Psoas muscle (tissue), 8 donors: ENCODE measurements around the gene TAF5L. TPM values are rescaled to one million over a fixed set of nuclear protein-coding genes. Genes with fewer than 3 reads are reported as not detected.

Experiments used
- ATAC-seq, 4 donors: fragments of 200-7000 bp; cut with Tn5 transposase; one replicate each; pipeline ENCODE4 v1.9.1; 2020; ENCODE audit warnings: moderate library complexity in 3 of 4, mild to moderate bottlenecking in 2 of 4
- DNase-seq, 2 donors: peaks; one replicate each; pipeline ENCODE4 v3.0.0-alpha.2; 2020
- H3K27ac ChIP-seq: fragments of 200-600 bp; one replicate; pipeline ENCODE4 v1.8.0; 2022
- H3K27me3 ChIP-seq, 3 donors: fragments of 200-600 bp in 1 of 3; one replicate each; pipeline versions ENCODE4 v1.6.1 to v1.8.0; 2013 to 2022; ENCODE audit warnings: low read length in 2 of 3, mild to moderate bottlenecking in 2 of 3, moderate library complexity in 1 of 3; ENCODE audit not compliant: insufficient read depth in 3 of 3
- H3K36me3 ChIP-seq, 2 donors: fragments of 200-600 bp in 1 of 2; one replicate each; pipeline versions ENCODE4 v1.6.1 to v1.8.0; 2013 to 2022; ENCODE audit warnings: low read depth in 1 of 2, mild to moderate bottlenecking in 1 of 2, moderate library complexity in 1 of 2; ENCODE audit not compliant: insufficient read depth in 1 of 2
- H3K4me1 ChIP-seq: fragments of 200-600 bp; one replicate; pipeline ENCODE4 v1.8.0; 2022
- H3K4me3 ChIP-seq: fragments of 200-600 bp; one replicate; pipeline ENCODE4 v1.8.0; 2022; ENCODE audit warnings: mild to moderate bottlenecking
- H3K9me3 ChIP-seq: fragments of 200-600 bp; one replicate; pipeline ENCODE4 v1.8.0; 2022
- CTCF ChIP-seq: fragments of 200-600 bp; IDR thresholded peaks from one replicate; pipeline ENCODE4 v1.8.0; 2022; ENCODE audit warnings: antibody characterized with exemption
- WGBS, 3 donors: extraction: QIAGEN DNeasy Blood & Tissue Kit; methylation state at CpG; one replicate each; pipeline versions ENCODE4 v1.1.6 to v1.1.7; 2013; 5-methylcytosine and 5-hydroxymethylcytosine counted together
- intact Hi-C, 2 donors: fragments of 100-400 bp; cut with DNase I; formaldehyde crosslinking; loops; one replicate each; pipeline versions ENCODE4 v1.11.0 to v1.14.2; 2022
- long read RNA-seq, 2 donors: library from polyadenylated mRNA; unstranded; transcript quantifications; one replicate each; pipeline ENCODE4 v2.0.0, GENCODE V29; 2021
- polyA plus RNA-seq, 3 donors: library from polyadenylated mRNA; stranded (reverse); fragments of 200-250 nt; gene quantifications; one replicate each; pipeline ENCODE4 v1.2.3, GENCODE V29; 2013
- total RNA-seq, 4 donors: library from RNA; stranded (reverse); fragmentation: NEBNext Ultra II Directional in 2 of 4; extraction: Animal tissue kit (Norgen Biotek cat#: 25700) in 2 of 4; gene quantifications; one replicate each; pipeline versions ENCODE4 v1.2.1 to v1.2.4, GENCODE V29; 2021 to 2023
- donor health status: healthy with polysubstance abuse.
- donor health status: DM: no; HTN: no; CAD: no; lungs with moderate emphysema.
- donor health status: Bipolar disorder and iron deficiency.
- donor health status: healthy.
- donor health status: DM: yes; HTN: yes; CAD: no.
- donor health status: DM: no; HTN: no; CAD: no.
- donor health status: DM: no; HTN: no; CAD: no.
- donor health status: DM: yes; HTN: yes; CAD: no.

Gene TAF5L
- total RNA-seq (10 to 100 TPM in 3 of 4 donors, 1 to 10 TPM in 1; 8.5 to 49.0 (median 28.6) TPM), polyA plus RNA-seq (10 to 100 TPM; 13.8 to 31.7 (median 15.7) TPM)
- long read RNA-seq, donor 1, full-length matches to known transcripts: 3 of 3 reads
- long read RNA-seq, donor 1, partial matches to known transcripts: 0 of 3 reads
- long read RNA-seq, donor 1, other reads (novel, unspliced or antisense): 0 of 3 reads
- long read RNA-seq, donor 2, full-length matches to known transcripts: 7 of 24 reads
- long read RNA-seq, donor 2, partial matches to known transcripts: 1 of 24 reads
- long read RNA-seq, donor 2, other reads (novel, unspliced or antisense): 16 of 24 reads

GRCh38 chr1:229625915-229626831 lies at the start of gene TAF5L, which contains the start of gene URB2:
Gene TAF5L (minus strand): TSS chr1:229626122. CDS start chr1:229614482, 11,640 bp downstream.
Gene URB2 (plus strand): TSS chr1:229626247. CDS start chr1:229627634, 1,387 bp downstream.
- DNase-seq (peak; percentile 90 to 95), ATAC-seq (peak; percentile 87 to 96 (median 90))
- H3K9me3 ChIP-seq: no peaks in the 10 kb centered on the region
- WGBS, 3 donors: 0 to 1% (median 0%) methylated on average over 73 to 97 of the region's 97 CpGs
- peak within 1 kb of the TSS; percentile 96 for H3K27ac ChIP-seq
- intact Hi-C loops: loop anchor here (1.0 to 10.0 kb wide), 3 partner anchors 67 to 191 kb away; partner anchors contain the start of genes ABCB10 (in 1 of the 2) and ACTA1 (in 1 of the 2)
- peaks cover 45% of the 10 kb centered on the region for H3K4me1 ChIP-seq
- peaks cover 4 to 12% of the 10 kb centered on the region in 2 donors for H3K36me3 ChIP-seq
- TF ChIP-seq CTCF: no peak
- peak within 1 kb of the TSS; percentile 98 for H3K4me3 ChIP-seq
- no peaks in the 10 kb centered on the region for H3K27me3 ChIP-seq

- Histone ChIP-seq H3K36me3 (no peaks in the 10 kb centered on the region), H3K9me3 (no peaks in the 10 kb centered on the region), H3K27ac (no peak overlapping the region), H3K4me3 (no peak overlapping the region), H3K27me3 (no peaks in the 10 kb centered on the region), H3K4me1 (no peaks in the 10 kb centered on the region)
- DNase-seq (no peak), ATAC-seq (no peak)
- TF ChIP-seq CTCF: no peak
- intact Hi-C loops: no loop called here
These were observed 49.5 kb upstream of the TAF5L start for GRCh38 chr1:229675396-229675795.

- no peak overlapping the region for H3K27ac ChIP-seq
- intact Hi-C loops: no loop called here
- 63 to 66% (median 64%) methylated on average over 5 of the region's 5 CpGs for WGBS, 3 donors
- H3K4me1 ChIP-seq: no peaks in the 10 kb centered on the region
- no peaks in the 10 kb centered on the region for H3K9me3 ChIP-seq
- H3K36me3 ChIP-seq: no peaks in the 10 kb centered on the region
- no peaks in the 10 kb centered on the region for H3K27me3 ChIP-seq
- ATAC-seq (no peak), DNase-seq (no peak)
- TF ChIP-seq CTCF: no peak
- H3K4me3 ChIP-seq: no peak overlapping the region
These were observed 48.1 kb upstream of the TAF5L start for GRCh38 chr1:229674042-229674441.

GRCh38 chr1:229672246-229672645 lies 46.3 kb upstream of the TAF5L start:
- H3K4me3 ChIP-seq: no peak overlapping the region
- no peak for ATAC-seq
- no peaks in the 10 kb centered on the region for H3K9me3 ChIP-seq
- H3K27me3 ChIP-seq: no peaks in the 10 kb centered on the region
- no peak overlapping the region for H3K27ac ChIP-seq
- TF ChIP-seq CTCF: no peak
- intact Hi-C loops: no loop called here
- WGBS, 3 donors: 54 to 65% (median 57%) methylated on average over 2 of the region's 2 CpGs
- no peaks in the 10 kb centered on the region for H3K4me1 ChIP-seq
- no peaks in the 10 kb centered on the region for H3K36me3 ChIP-seq
- no peak for DNase-seq
